Skin of body (tissue), 2 donors: ENCODE data around the gene SOAT2. TPM values are rescaled to one million over a fixed set of nuclear protein-coding genes. Genes with fewer than 3 reads are reported as not detected.

Experiments
- DNase-seq: peaks from one replicate; lab custom pipeline; 2025; lab: John Stamatoyannopoulos, UW
- total RNA-seq: library from RNA; depleted of rRNA; stranded (reverse); fragments of >200 nt; gene quantifications from one replicate; pipeline ENCODE4 v1.2.3, GENCODE V29; 2014

Gene SOAT2
- total RNA-seq, 1 donor from 2014 or later, result not detected

DNA sequence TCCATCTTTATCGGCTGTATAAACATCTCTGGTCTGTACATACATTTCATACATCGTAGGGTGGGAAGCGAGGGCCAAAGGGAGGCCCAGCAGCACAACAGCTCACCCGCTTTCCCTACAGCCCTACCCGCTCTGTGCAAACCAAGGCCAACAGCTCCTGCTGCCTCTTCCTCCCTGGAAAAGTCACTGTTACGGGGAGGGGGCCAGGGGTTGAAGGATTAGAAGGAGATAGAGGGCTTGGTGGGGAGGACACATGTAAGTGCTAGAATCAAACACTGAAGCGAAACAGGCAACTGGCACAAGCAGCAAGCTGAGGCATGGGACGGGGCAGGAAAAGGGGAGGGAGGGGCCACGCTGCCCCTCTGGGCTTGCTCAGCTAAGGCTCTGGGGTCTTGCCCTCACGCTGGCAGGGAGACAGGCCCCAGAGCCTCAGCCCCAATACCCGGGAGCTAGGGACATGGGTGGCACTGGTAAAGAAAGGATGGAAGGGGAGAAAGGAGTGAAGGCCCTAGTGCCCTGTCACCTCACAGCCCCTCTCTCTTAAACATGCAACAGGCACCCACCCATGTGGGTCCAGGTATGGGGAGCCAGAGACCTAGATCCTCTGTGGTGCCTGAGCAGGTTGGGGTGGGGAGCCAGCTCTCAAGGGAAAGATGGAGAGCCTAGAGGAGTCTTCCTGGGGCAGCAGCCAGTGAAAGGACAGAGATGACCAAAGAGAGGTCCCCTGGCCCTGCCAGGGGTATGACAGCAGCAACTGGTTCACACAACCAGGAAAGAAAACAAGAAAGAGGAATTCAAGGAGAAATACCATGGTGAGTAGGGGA lies 38.5 kb upstream of the SOAT2 start:
- no peak for DNase-seq

DNA sequence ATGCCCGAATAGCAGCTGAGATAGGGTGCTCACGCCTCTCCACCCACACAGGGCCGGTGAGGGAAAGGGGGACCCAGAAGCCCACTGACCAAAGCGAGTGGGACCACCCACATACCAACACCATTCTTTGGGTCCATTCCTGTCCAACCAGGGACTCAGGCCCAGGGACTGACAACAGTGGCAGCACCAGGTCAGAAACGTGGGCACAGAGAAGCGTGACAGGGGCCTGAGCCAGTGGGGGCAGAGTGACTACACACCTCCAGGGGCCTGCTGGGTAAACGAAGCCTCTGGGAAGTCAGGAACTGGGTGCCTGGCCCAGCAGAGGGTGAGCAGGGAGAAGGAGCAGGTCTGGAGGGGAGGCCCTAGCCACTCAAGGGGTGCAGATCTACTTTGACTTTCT lies 37.8 kb upstream of the SOAT2 start:
- no peak for DNase-seq

- DNase-seq, result peak; percentile 72
Observed at GRCh38 chr12:53065975-53066931, 37.0 kb upstream of the SOAT2 start.

- no peak for DNase-seq
Observed at GRCh38 chr12:53067074-53067992, 36.0 kb upstream of the SOAT2 start.

DNA sequence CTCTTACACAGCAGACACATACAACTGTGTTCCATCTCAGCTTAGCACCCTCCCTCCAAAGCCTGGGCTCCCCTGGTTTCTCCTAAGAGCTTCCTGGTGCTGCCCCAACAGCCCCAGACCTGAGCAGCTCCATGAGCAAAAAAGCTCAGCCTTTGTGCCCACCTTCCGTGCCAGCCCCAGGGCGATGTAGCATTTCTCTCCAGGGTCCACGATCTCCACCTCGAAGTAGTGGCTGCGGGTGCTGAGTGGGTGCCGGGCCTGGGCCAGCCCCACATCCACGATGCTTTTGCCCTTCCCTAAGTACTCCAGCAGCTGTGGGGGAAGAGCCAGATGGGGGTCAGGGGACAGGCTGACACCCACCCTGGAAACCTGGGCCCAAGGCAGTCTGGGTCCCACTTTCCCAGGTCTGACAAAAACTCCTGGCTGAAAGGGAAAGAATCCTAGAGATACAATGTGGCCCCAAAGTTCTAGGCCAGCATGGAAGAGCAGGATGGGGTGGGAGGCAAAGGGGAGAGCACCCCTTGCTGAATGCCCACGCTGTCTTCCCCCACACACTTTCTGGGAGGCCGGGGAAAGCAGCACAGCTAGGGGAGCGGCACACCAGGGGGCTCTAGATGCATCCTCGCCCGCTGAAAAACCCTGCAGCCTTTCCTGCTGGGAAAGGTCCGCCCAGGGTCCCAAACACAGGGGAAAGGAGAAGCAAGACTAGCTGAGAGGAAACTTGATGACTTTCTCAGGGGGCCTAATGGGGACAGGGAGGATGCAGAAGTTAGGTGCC lies 35.1 kb upstream of the SOAT2 start:
- DNase-seq, result no peak

DNA sequence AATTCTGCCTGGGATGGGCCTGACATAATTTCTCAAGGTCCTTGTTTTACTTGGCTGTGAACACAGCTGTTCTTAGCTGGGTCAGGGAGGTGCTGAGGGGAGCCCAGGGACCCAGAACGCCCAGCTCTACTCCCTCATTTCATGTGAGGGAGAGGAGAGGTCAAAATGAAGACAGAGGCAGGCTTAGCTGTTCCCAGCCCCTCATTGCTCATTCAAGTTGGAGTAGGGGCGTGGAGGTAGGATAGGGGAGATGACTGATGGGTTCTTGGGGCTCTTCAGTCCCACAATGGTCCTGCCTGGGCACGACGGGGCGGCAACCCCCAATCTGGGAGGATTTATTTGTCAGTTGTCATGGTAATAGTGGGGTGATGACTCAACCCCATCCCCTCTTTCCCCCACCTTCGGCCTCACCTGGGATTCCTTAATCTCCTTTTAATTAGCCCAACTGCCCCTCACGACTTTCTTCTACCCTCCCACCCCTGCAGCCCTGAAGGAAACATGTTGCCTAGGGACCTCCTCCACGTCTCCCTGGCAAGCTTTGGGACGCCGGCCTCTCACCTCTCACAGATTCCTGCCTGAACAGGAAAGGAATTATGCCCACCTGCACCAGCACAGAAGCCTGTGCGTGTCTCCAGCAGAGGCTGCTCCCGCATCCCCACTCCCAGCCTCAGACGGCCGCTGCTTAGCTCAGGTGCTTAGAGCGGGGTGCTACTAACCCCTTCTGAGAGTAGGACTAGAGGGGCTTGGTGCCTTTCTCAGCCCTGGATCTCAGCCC lies 34.3 kb upstream of the SOAT2 start:
- DNase-seq, result no peak

GRCh38 chr12:53069621-53070410 lies 33.5 kb upstream of the SOAT2 start:
- peak; percentile 40 for DNase-seq

DNA sequence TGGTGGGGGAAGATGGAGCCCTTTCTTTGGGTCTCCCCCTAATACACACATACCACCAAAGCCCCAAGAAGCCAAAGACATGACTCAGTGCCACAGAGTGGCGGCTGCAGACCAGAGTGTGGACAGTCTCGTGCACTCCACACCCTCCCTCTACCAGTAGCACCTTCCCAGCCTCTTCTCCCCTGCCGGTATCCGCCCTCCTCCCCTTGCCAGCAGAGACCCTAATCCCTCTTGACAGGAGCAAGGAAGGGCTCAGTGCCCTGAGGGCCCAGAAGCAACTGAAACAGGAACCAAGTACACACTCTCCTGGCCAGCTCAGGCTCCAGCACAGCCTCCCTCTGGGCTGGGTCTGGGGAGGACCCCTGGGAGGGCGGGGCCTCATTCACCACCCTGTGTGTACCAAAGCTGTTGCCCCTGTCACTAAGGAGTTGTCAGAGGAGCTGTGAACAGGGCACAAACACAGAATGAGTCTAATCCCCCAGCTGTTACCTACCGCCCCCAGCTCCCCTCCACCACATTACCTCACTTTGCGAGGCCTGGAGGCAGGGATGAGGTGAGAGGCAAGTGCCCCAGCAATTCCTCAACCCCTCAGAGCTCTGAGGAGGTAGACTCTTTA lies 32.3 kb upstream of the SOAT2 start:
- DNase-seq, result no peak

GRCh38 chr12:53071591-53072551 lies 31.4 kb upstream of the SOAT2 start:
- peak; percentile 82 for DNase-seq

- peak; percentile 39 for DNase-seq
Observed at GRCh38 chr12:53073881-53074280, 29.4 kb upstream of the SOAT2 start.

DNA sequence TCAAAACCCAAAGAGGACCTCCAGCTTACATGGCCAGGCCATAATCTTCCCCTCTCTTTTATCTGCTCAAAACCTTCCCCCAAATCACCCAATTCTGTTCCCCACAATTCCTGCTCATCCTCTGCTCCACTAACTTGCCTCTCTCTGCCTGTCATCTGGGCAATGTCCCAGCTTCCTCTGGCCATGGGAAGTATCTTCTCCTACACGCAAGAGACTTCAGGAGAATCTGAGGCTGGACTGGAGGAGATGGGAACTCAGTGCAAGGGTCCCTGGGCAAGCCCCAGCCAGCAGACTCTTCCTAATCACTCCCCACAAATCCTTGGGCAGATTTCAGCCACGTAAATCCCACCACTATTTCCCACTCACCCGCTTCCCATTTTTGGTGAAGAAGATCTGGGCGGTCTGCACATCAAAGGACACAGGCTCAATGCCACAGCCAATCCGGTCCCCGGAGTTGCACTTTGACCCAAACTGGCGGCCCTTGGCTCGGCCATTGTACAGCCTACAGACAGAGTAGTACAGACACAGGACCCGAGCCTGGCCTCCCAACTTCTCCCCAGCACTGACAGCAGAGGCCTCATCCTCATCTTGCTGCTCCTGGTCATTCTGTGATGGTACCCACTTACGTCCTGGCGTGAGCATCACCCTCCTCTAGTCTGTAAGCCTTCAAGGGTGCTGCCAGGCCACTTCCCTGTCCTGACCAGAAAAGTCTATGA lies 28.8 kb upstream of the SOAT2 start:
- DNase-seq, result no peak

DNA sequence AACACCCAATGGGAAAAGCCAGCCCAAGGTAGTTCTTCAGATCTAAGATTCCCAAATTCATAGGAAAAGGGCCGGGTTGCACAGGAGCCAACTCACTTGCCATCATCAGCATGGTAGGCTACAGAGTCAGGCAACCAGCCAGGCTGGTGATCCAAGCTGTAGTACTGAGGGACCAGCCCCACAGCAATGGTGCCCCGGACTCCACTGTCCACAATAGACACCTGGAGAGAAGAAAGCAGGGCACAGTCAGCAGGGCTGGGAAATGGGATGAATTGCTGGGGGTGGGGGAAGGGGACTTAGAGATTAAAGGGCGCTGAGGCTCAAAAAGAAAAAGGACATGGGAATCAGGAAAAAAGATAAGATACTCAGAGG lies 28.3 kb upstream of the SOAT2 start:
- no peak for DNase-seq

DNA sequence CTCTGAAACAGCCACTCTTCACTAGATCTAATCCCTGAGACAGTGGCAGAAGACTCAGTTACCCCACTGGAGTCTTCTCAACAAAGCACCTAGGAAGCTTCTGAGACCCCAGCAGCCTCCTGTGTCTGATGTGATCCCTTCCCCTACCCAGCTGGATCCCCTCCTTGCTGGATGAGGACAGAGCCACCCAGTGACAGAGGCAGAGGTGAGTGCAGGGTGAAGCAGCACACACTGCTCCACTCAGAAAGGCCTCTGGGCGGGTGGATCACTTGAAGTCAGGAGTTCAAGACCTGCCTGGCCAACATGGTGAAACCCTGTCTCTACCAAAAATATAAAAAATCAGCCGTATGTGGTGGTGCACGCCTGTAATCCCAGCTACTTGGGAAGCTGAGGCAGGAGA lies 26.8 kb upstream of the SOAT2 start:
- no peak for DNase-seq

DNA sequence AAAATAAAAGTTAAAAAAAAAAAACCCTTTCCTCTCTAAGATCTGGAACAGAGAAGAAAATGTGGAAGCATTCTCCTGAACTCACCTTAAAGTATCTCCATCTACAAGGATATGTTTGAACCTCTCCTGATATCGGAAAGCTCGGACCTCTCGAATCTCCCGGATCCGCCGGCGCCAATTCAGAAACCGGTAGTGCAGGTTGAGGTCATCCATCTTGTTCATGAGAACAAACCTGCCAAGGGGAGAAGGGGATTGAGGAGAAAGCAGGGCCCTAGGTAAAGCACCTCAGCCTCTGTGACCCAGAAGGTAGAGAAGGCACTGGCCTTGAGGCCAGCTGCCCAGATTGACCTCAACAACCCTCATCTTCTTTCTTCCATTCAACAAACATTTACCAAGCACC lies 26.3 kb upstream of the SOAT2 start:
- DNase-seq, result no peak

DNA sequence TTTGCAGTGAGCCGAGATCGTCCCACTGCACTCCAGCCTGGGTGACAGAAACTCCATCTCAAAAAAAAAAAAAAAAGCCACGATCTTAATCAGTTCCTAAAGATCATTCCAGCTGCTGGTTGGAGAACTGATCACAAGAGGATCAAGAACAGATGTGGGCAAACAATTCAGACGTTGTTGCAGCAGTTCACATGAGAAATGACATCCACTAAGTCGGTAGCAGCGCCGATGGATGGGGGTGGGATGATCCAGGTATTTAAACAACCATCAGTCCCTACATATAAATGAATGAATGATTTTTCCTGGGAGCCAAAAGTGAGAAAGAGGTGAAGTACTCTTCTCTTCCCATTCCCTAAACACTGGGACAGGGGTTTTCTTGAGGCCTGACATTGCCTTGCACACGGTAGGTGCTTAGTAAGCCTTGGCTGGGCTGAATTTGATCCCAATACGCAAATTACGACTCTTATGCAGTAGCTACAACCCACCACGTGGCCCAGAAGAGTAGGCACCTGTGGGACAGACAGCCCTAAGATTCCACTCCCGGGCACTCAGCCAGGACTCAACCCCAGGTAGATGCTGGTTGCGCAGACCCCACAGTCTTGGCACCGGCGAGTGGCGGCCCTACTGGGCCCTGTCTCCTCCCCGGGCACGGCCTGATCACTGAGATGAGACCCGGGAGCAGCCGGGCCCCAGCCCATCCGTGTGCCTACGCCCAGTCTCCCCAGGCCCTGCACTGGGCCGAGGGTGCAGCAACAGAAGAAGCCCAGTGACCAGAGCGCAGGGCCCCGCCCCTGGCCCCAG lies 24.7 kb upstream of the SOAT2 start:
- no peak for DNase-seq
